Endothelial cell of umbilical vein (primary cell): ENCODE results near the gene SMIM10L1.

Experiments
- CTCF ChIP-seq, 2 donors: IDR thresholded peaks; 1 replicate in 1 of 2; 2 replicates in 1 of 2; pipeline ENCODE4 v1.5.1; 2011; ENCODE audit warnings: low read length in 2 of 2, mild to moderate bottlenecking in 2 of 2, moderate library complexity in 2 of 2, control low read depth in 1 of 2, inconsistent platforms in 1 of 2, low read depth in 1 of 2; ENCODE audit not compliant: insufficient read depth in 1 of 2; ENCODE audit errors: extremely low read depth in 1 of 2
- EZH2 ChIP-seq: IDR thresholded peaks from 2 replicates; pipeline ENCODE4 v1.6.1; 2012; ENCODE audit warnings: borderline replicate concordance, low read depth, mild to moderate bottlenecking, moderate library complexity, low read length, inconsistent platforms; ENCODE audit not compliant: severe bottlenecking
- FOS ChIP-seq: IDR thresholded peaks from 2 replicates; pipeline ENCODE4 v1.6.1; 2011; ENCODE audit warnings: mild to moderate bottlenecking, low read length, moderate library complexity, borderline replicate concordance; ENCODE audit not compliant: insufficient read depth
- GATA2 ChIP-seq: IDR thresholded peaks from 2 replicates; pipeline ENCODE4 v1.7.0; 2011; ENCODE audit warnings: low read depth, mild to moderate bottlenecking, moderate library complexity, mixed read lengths, low read length; ENCODE audit not compliant: insufficient read length, insufficient read depth
- JUN ChIP-seq: IDR thresholded peaks from 2 replicates; pipeline ENCODE4 v1.6.1; 2011; ENCODE audit warnings: borderline replicate concordance, low read depth; ENCODE audit not compliant: insufficient read length, insufficient read depth
- MAX ChIP-seq: IDR thresholded peaks from 2 replicates; pipeline ENCODE4 v1.6.1; 2011; ENCODE audit not compliant: insufficient read depth, insufficient read length
- MYC ChIP-seq: IDR thresholded peaks from one replicate; pipeline ENCODE4 v1.6.1; 2011; ENCODE audit warnings: mild to moderate bottlenecking, low read depth, low read length
- POLR2A ChIP-seq: IDR thresholded peaks from 2 replicates; pipeline ENCODE4 v1.6.1; 2012; ENCODE audit warnings: low read depth, mild to moderate bottlenecking, control low read depth, low read length
- POLR2AphosphoS5 ChIP-seq: IDR thresholded peaks from 2 replicates; pipeline ENCODE4 v1.6.1; 2012; ENCODE audit warnings: low read depth, mild to moderate bottlenecking, control low read depth, low read length, moderate library complexity; ENCODE audit not compliant: insufficient read depth

- TF ChIP-seq JUN (no peak), CTCF (IDR thresholded peaks at IDR 0.05; ENCODE audit: extremely low read depth in 1 of 2, insufficient read depth in 1 of 2, low read depth in 1 of 2, low read length in 2 of 2) (no peak), MAX (no peak), GATA2 (no peak), POLR2A (no peak), EZH2 (no peak), FOS (no peak), POLR2AphosphoS5 (no peak), MYC (no peak)
These were observed 12.0 kb downstream of the SMIM10L1 start for GRCh38 chr12:11183011-11183410.
